H1 (cell line): ENCODE data around the gene SCNN1A. TPM values are rescaled to one million over a fixed set of nuclear protein-coding genes. Genes with fewer than 3 reads are reported as not detected.

ENCODE experiments used
- CTCF ChIA-PET: fragments of 300-600 bp; sonication (Branson Sonifier 250); formaldehyde crosslinking; loops from one replicate; lab custom pipeline; 2021; ENCODE audit not compliant: partially characterized antibody; lab: Charles Lee
- POLR2A ChIA-PET: fragments of 300-600 bp; sonication (Branson Sonifier 250); formaldehyde crosslinking; loops from one replicate; lab custom pipeline; 2021; ENCODE audit warnings: inconsistent platforms; ENCODE audit not compliant: partially characterized antibody; lab: Charles Lee
- DNase-seq, 2 experiments: peaks; one replicate each; pipeline versions ENCODE4 v3.0.0 to v3.0.0-alpha.2; 2010 to 2022; ENCODE audit warnings: low spot score in 2 of 2, low read depth in 1 of 2, mixed read lengths in 1 of 2
- FAIRE-seq: peaks from 2 replicates; lab custom pipeline; 2011; peaks lifted over from hg19 to GRCh38; lab: Jason Lieb, UNC
- H2AFZ ChIP-seq: 2 replicates; pipeline ENCODE4 v1.8.1; 2012; ENCODE audit warnings: low read length, inconsistent platforms
- H2AK5ac ChIP-seq: 2 replicates; pipeline ENCODE4 v1.6.1; 2013; ENCODE audit warnings: low read depth, low read length
- H2BK120ac ChIP-seq: replicated peaks from 2 replicates; pipeline ENCODE3; 2013; ENCODE audit warnings: low read depth, low read length, inconsistent platforms
- H2BK12ac ChIP-seq: 2 replicates; pipeline ENCODE4 v1.6.1; 2013; ENCODE audit warnings: low read depth, low read length
- H2BK15ac ChIP-seq: 2 replicates; pipeline ENCODE4 v1.6.1; 2013; ENCODE audit warnings: low read length
- H2BK20ac ChIP-seq: 2 replicates; pipeline ENCODE4 v1.6.1; 2013; ENCODE audit warnings: low read length
- H2BK5ac ChIP-seq: 2 replicates; pipeline ENCODE4 v1.6.1; 2013; ENCODE audit warnings: low read depth, low read length
- H3K14ac ChIP-seq: 2 replicates; pipeline ENCODE4 v1.6.1; 2013; ENCODE audit warnings: inconsistent platforms; ENCODE audit not compliant: insufficient read length
- H3K18ac ChIP-seq: 2 replicates; pipeline ENCODE4 v1.6.1; 2013; ENCODE audit warnings: low read length; ENCODE audit errors: extremely low read depth
- H3K23ac ChIP-seq: 2 replicates; pipeline ENCODE4 v1.6.1; 2013; ENCODE audit warnings: inconsistent platforms; ENCODE audit not compliant: insufficient read length
- H3K23me2 ChIP-seq: 2 replicates; pipeline ENCODE4 v1.6.1; 2013; ENCODE audit warnings: low read depth, low read length
- H3K27ac ChIP-seq: 2 replicates; pipeline ENCODE4 v1.6.1; 2011; ENCODE audit warnings: low read depth, low read length, inconsistent platforms
- H3K27me3 ChIP-seq, 4 experiments: replicated peaks in 1 of 4; 1 replicate in 1 of 4; 2 replicates in 3 of 4; pipeline versions ENCODE4 v1.6.1 to v1.8.1; 2011 to 2013; ENCODE audit warnings: low read length in 3 of 4, mild to moderate bottlenecking in 3 of 4, inconsistent platforms in 2 of 4, mixed read lengths in 2 of 4, moderate library complexity in 1 of 4; ENCODE audit not compliant: control insufficient read depth in 3 of 4, insufficient read depth in 3 of 4; ENCODE audit errors: extremely low read depth in 1 of 4
- H3K36me3 ChIP-seq, 4 experiments: 2 replicates each; pipeline versions ENCODE4 v1.6.1 to v1.8.1; 2011 to 2013; ENCODE audit warnings: mild to moderate bottlenecking in 4 of 4, low read length in 3 of 4, moderate library complexity in 2 of 4, control low read depth in 1 of 4, inconsistent platforms in 1 of 4; ENCODE audit not compliant: insufficient read depth in 4 of 4, control insufficient read depth in 2 of 4
- H3K4ac ChIP-seq: replicated peaks from 2 replicates; pipeline ENCODE3; 2013; ENCODE audit warnings: low read length, low read depth, mixed read lengths, inconsistent platforms; ENCODE audit not compliant: insufficient read length
- H3K4me1 ChIP-seq, 4 experiments: replicated peaks in 1 of 4; 1 replicate in 1 of 4; 2 replicates in 3 of 4; pipeline versions ENCODE4 v1.6.1 to v1.8.1; 2011 to 2013; ENCODE audit warnings: low read length in 3 of 4, inconsistent platforms in 2 of 4, mixed read lengths in 1 of 4; ENCODE audit not compliant: insufficient read depth in 4 of 4, control insufficient read depth in 3 of 4
- H3K4me2 ChIP-seq, 2 experiments: 2 replicates each; pipeline versions ENCODE4 v1.6.1 to v1.8.1; 2011 to 2013; ENCODE audit warnings: low read depth in 2 of 2, low read length in 2 of 2, control low read depth in 1 of 2, inconsistent platforms in 1 of 2, mild to moderate bottlenecking in 1 of 2; ENCODE audit not compliant: insufficient read depth in 1 of 2
- H3K4me3 ChIP-seq, 4 experiments: fragments of 200-600, 300-600 bp in 1 of 4; sonication (generic), shearing (Covaris generic), sonication (Bioruptor Twin) in 1 of 4; 2 replicates each; pipeline versions ENCODE4 v1.5.1 to v1.8.1; 2011 to 2016; ENCODE audit warnings: low read length in 4 of 4, low read depth in 3 of 4, control low read depth in 2 of 4, inconsistent platforms in 2 of 4, mild to moderate bottlenecking in 2 of 4, mixed read lengths in 1 of 4, moderate library complexity in 1 of 4; ENCODE audit not compliant: insufficient read depth in 2 of 4; ENCODE audit errors: extremely low read depth in 1 of 4
- H3K56ac ChIP-seq: replicated peaks from 2 replicates; pipeline ENCODE3; 2013; ENCODE audit warnings: low read depth, mild to moderate bottlenecking, mixed read lengths, low read length, inconsistent platforms; ENCODE audit not compliant: insufficient read length
- H3K79me1 ChIP-seq: 2 replicates; pipeline ENCODE4 v1.6.1; 2013; ENCODE audit warnings: low read depth, low read length, control low read depth
- H3K79me2 ChIP-seq, 2 experiments: 2 replicates each; pipeline versions ENCODE4 v1.6.1 to v1.8.1; 2012 to 2013; ENCODE audit warnings: low read length in 2 of 2, mild to moderate bottlenecking in 2 of 2, inconsistent platforms in 1 of 2; ENCODE audit not compliant: insufficient read depth in 2 of 2, control insufficient read depth in 1 of 2
- H3K9ac ChIP-seq, 4 experiments: replicated peaks in 1 of 4; 1 replicate in 1 of 4; 2 replicates in 3 of 4; pipeline versions ENCODE4 v1.6.1 to v1.8.1; 2011 to 2013; ENCODE audit warnings: low read depth in 3 of 4, low read length in 3 of 4, control low read depth in 2 of 4, mild to moderate bottlenecking in 2 of 4, moderate library complexity in 2 of 4, inconsistent platforms in 1 of 4; ENCODE audit errors: extremely low read depth in 1 of 4
- H3K9me3 ChIP-seq, 2 experiments: 2 replicates each; pipeline versions ENCODE4 v1.6.1 to v1.8.1; 2012 to 2013; ENCODE audit warnings: mild to moderate bottlenecking in 2 of 2, moderate library complexity in 2 of 2, control low read depth in 1 of 2, inconsistent platforms in 1 of 2, low read depth in 1 of 2, low read length in 1 of 2, mixed read lengths in 1 of 2; ENCODE audit not compliant: insufficient read depth in 2 of 2
- H4K20me1 ChIP-seq, 2 experiments: replicated peaks in 1 of 2; 2 replicates each; pipeline versions ENCODE3 to v1.8.1; 2011 to 2013; ENCODE audit warnings: inconsistent platforms in 2 of 2, low read length in 2 of 2, mild to moderate bottlenecking in 1 of 2; ENCODE audit not compliant: insufficient read depth in 2 of 2, control insufficient read depth in 1 of 2
- H4K5ac ChIP-seq: 2 replicates; pipeline ENCODE4 v1.6.1; 2013; ENCODE audit warnings: low read length, low read depth, mixed read lengths, inconsistent platforms; ENCODE audit not compliant: insufficient read length
- H4K8ac ChIP-seq: 2 replicates; pipeline ENCODE4 v1.8.0; 2013; ENCODE audit warnings: mild to moderate bottlenecking, moderate library complexity, low read length, inconsistent platforms; ENCODE audit not compliant: insufficient read depth; ENCODE audit errors: extremely low read depth
- H4K91ac ChIP-seq: replicated peaks from 2 replicates; pipeline ENCODE3; 2013; ENCODE audit warnings: low read length, mixed read lengths, inconsistent platforms; ENCODE audit not compliant: insufficient read length
- EP300 ChIP-seq, 2 experiments: IDR thresholded peaks; 1 replicate in 1 of 2; 2 replicates in 1 of 2; pipeline ENCODE4 v1.6.1; 2011 to 2012; ENCODE audit warnings: low read depth in 2 of 2, low read length in 2 of 2, mild to moderate bottlenecking in 2 of 2, borderline replicate concordance in 1 of 2, inconsistent platforms in 1 of 2, moderate library complexity in 1 of 2
- HDAC6 ChIP-seq: IDR thresholded peaks from one replicate; pipeline ENCODE4 v1.7.1; 2012; ENCODE audit warnings: low read depth, mild to moderate bottlenecking, inconsistent platforms, low read length, moderate library complexity
- JUND ChIP-seq: IDR thresholded peaks from 2 replicates; pipeline ENCODE4 v1.6.1; 2011; ENCODE audit warnings: mild to moderate bottlenecking, improper control_type of control experiment, low read length
- MAX ChIP-seq: IDR thresholded peaks from 2 replicates; pipeline ENCODE4 v1.6.1; 2012; ENCODE audit warnings: inconsistent platforms
- SUZ12 ChIP-seq: fragments of 200-600 bp; sonication (generic); IDR thresholded peaks from 2 replicates; pipeline ENCODE4 v1.6.1; 2012; ENCODE audit warnings: mild to moderate bottlenecking, inconsistent platforms, low read length, moderate library complexity, mixed read lengths
- YY1 ChIP-seq: IDR thresholded peaks from 2 replicates; pipeline ENCODE4 v1.6.1; 2011; ENCODE audit warnings: low read depth, mild to moderate bottlenecking, low read length
- WGBS, 2 experiments: shearing (Covaris generic) in 1 of 2; methylation state at CpG; one replicate each; pipeline versions ENCODE4 v1.1.6 to v1.1.7; 2013 to 2015; ENCODE audit warnings: low lambda C conversion rate in 2 of 2, mixed read lengths in 2 of 2, inconsistent platforms in 1 of 2, low coverage in 1 of 2, missing lambda C conversion rate in 1 of 2; ENCODE audit not compliant: insufficient replicate concordance in 2 of 2, insufficient coverage in 1 of 2, insufficient read length in 1 of 2; ENCODE audit errors: extremely low coverage in 1 of 2, missing lambda C conversion rate in 1 of 2; 5-methylcytosine and 5-hydroxymethylcytosine counted together
- polyA plus RNA-seq, 7 experiments: library from polyadenylated mRNA; depleted of rRNA in 3 of 7; stranded (reverse) in 5 of 7; unstranded in 2 of 7; fragments of >200 nt in 5 of 7; fragments of 200-250 nt in 2 of 7; gene quantifications; 1 replicate in 5 of 7; 2 replicates in 1 of 7; 4 replicates in 1 of 7; pipeline versions ENCODE4 v1.2.1 to v1.2.3, GENCODE V29; 2011 to 2013; ENCODE audit warnings: missing spikeins in 2 of 7, mixed read lengths in 2 of 7
- total RNA-seq: library from RNA; stranded (reverse); fragmentation: NEBNext Ultra II Directional; extraction: Animal tissue kit (Norgen Biotek cat#: 25700); gene quantifications from 2 replicates; pipeline ENCODE4 v1.2.1, GENCODE V29; 2021

SCNN1A gene
- total and polyA plus RNA-seq, 2 of the 8 experiments (the other 6 are each of a cell fraction or from before 2014, with no cell fraction given) = 85.5 to 156 TPM

GRCh38 chr12:6369916-6370575, 5.3 kb downstream of the SCNN1A start:
- H3K4me2 ChIP-seq = peak overlapping the region; percentile 69 to 91
- peaks cover 15 to 45% (median 26%) of the 10 kb centered on the region in 4 experiments for H3K4me1 ChIP-seq
- H2BK15ac ChIP-seq = peak overlapping the region; percentile 94; the same call in 1 of the 2 replicates
- H2AFZ ChIP-seq = no peak overlapping the region
- H2BK5ac ChIP-seq = peak overlapping the region; percentile 89
- H2BK20ac ChIP-seq = peak overlapping the region; percentile 98
- peaks cover 0 to 5% (median 2%) of the 10 kb centered on the region in 4 experiments; a peak in 3 of 8 replicates for H3K36me3 ChIP-seq
- H4K8ac ChIP-seq = no peak overlapping the region
- H3K79me2 ChIP-seq = peaks cover 26 to 93% of the 10 kb centered on the region in 2 experiments
- ChIA-PET CTCF (interaction anchor here (0.6 to 7.4 kb wide), 13 partner anchors 12 to 168 kb away, joined by 3 to 66 read pairs (median 4); partner anchors contain the start of gene VAMP1), POLR2A (interaction anchor here (1.0 to 17.2 kb wide), 8 partner anchors 9 to 155 kb away, joined by 3 to 259 read pairs (median 6); partner anchors contain the start of genes MRPL51, TNFRSF1A and VAMP1)
- no peaks in the 10 kb centered on the region for H3K27me3 ChIP-seq
- H3K4me3 ChIP-seq = peak overlapping the region in 1 of 4 experiments; percentile 43; a peak in 2 of 8 replicates
- no peak for FAIRE-seq
- peak overlapping the region; percentile 72; the same call in 1 of the 2 replicates for H3K27ac ChIP-seq
- H3K14ac ChIP-seq = no peak overlapping the region
- H3K18ac ChIP-seq = peak overlapping the region; percentile 93
- peak overlapping the region; percentile 86 for H2BK12ac ChIP-seq
- peak overlapping the region; percentile 2 for H2BK120ac ChIP-seq
- no peak overlapping the region for H3K9ac ChIP-seq
- peaks cover 21% of the 10 kb centered on the region for H3K79me1 ChIP-seq
- peak overlapping the region; percentile 93 for H2AK5ac ChIP-seq
- no peak overlapping the region for H3K56ac ChIP-seq
- WGBS, 2 experiments = 87% methylated on average over 9 of the region's 9 CpGs; no CpG with 5 or more reads in 1 of the 2 experiments
- no peak overlapping the region for H4K5ac ChIP-seq
- no peaks in the 10 kb centered on the region for H3K9me3 ChIP-seq
- peaks cover 3 to 5% of the 10 kb centered on the region in 2 experiments for H4K20me1 ChIP-seq
- DNase-seq = no peak
- peaks cover 22% of the 10 kb centered on the region for H3K23me2 ChIP-seq
- H3K23ac ChIP-seq = no peak overlapping the region
- no peak overlapping the region for H3K4ac ChIP-seq
- H4K91ac ChIP-seq = peak overlapping the region; percentile 25
- no peak for TF ChIP-seq JUND
- no peak for TF ChIP-seq SUZ12
- TF ChIP-seq HDAC6 = no peak
- no peak for TF ChIP-seq YY1
- TF ChIP-seq EP300 (IDR thresholded peaks at IDR 0.05; ENCODE audit: borderline replicate concordance in 1 of 2, low read depth in 2 of 2, low read length in 2 of 2) = no peak
- no peak for TF ChIP-seq MAX
